ENCODE measurements around the gene ZNF76.

ZNF76 gene

GRCh38 chr6:35264550-35265274 lies 5.2 kb downstream of the ZNF76 start:
- Histone ChIP-seq H3K27ac (ENCODE audit: low read depth, low read length) (no peak overlapping the region), H3K4me2 (ENCODE audit: low read depth, low read length, poor library complexity, severe bottlenecking) (peak overlapping the region; percentile 3), H4K20me1 (ENCODE audit: low read depth, low read length) (no peaks in the 10 kb centered on the region), H3K27me3 (ENCODE audit: low read length) (no peaks in the 10 kb centered on the region), H2AFZ (ENCODE audit: low read depth, low read length, severe bottlenecking) (no peak overlapping the region), H3F3A (ENCODE audit: insufficient read depth) (peaks cover 18% of the 10 kb centered on the region), H3K79me2 (ENCODE audit: insufficient read depth, low read length) (peaks cover 77% of the 10 kb centered on the region), H3K36me3 (ENCODE audit: low read length) (no peaks in the 10 kb centered on the region), H3K4me3 (ENCODE audit: insufficient read depth, low read length, poor library complexity, severe bottlenecking) (no peak overlapping the region), H3K9me3 (ENCODE audit: insufficient read depth, low read length) (no peaks in the 10 kb centered on the region), H3K9ac (ENCODE audit: low read length) (no peak overlapping the region), H3K9me2 (replicated peaks; ENCODE audit: insufficient read depth, low read length) (no peaks in the 10 kb centered on the region)
- no peak for TF ChIP-seq CTCF (IDR thresholded peaks at IDR 0.05; ENCODE audit: insufficient read depth, low read length, poor library complexity, severe bottlenecking)
- TF ChIP-seq EZH2phosphoT487 (conservative IDR thresholded peaks at IDR 0.05; ENCODE audit: low read length) = no peak

- TF ChIP-seq EZH2phosphoT487 (conservative IDR thresholded peaks at IDR 0.05; ENCODE audit: low read length) = no peak
- TF ChIP-seq CTCF (IDR thresholded peaks at IDR 0.05; ENCODE audit: insufficient read depth, low read length, poor library complexity, severe bottlenecking) = no peak
- H3F3A ChIP-seq (ENCODE audit: insufficient read depth) = peaks cover 12% of the 10 kb centered on the region
- no peak overlapping the region for H2AFZ ChIP-seq (ENCODE audit: low read depth, low read length, severe bottlenecking)
- no peaks in the 10 kb centered on the region for H4K20me1 ChIP-seq (ENCODE audit: low read depth, low read length)
- H3K79me2 ChIP-seq (ENCODE audit: insufficient read depth, low read length) = peaks cover 71% of the 10 kb centered on the region
- no peak overlapping the region for H3K4me2 ChIP-seq (ENCODE audit: low read depth, low read length, poor library complexity, severe bottlenecking)
- no peak overlapping the region for H3K9ac ChIP-seq (ENCODE audit: low read length)
- no peaks in the 10 kb centered on the region for H3K36me3 ChIP-seq (ENCODE audit: low read length)
- H3K4me3 ChIP-seq (ENCODE audit: insufficient read depth, low read length, poor library complexity, severe bottlenecking) = no peak overlapping the region
- no peak overlapping the region for H3K27ac ChIP-seq (ENCODE audit: low read depth, low read length)
- H3K9me2 ChIP-seq (replicated peaks; ENCODE audit: insufficient read depth, low read length) = no peaks in the 10 kb centered on the region
- no peaks in the 10 kb centered on the region for H3K27me3 ChIP-seq (ENCODE audit: low read length)
- no peaks in the 10 kb centered on the region for H3K9me3 ChIP-seq (ENCODE audit: insufficient read depth, low read length)
Measured at GRCh38 chr6:35265523-35265922, 6.0 kb downstream of the ZNF76 start.

- H3K9me3 ChIP-seq (ENCODE audit: insufficient read depth, low read length) = no peaks in the 10 kb centered on the region
- H3K79me2 ChIP-seq (ENCODE audit: insufficient read depth, low read length) = peaks cover 74% of the 10 kb centered on the region
- no peak overlapping the region for H3K27ac ChIP-seq (ENCODE audit: low read depth, low read length)
- TF ChIP-seq EZH2phosphoT487 (conservative IDR thresholded peaks at IDR 0.05; ENCODE audit: low read length) (no peak), CTCF (IDR thresholded peaks at IDR 0.05; ENCODE audit: insufficient read depth, low read length, poor library complexity, severe bottlenecking) (no peak)
- no peak overlapping the region for H3K9ac ChIP-seq (ENCODE audit: low read length)
- H3K27me3 ChIP-seq (ENCODE audit: low read length) = no peaks in the 10 kb centered on the region
- H3K36me3 ChIP-seq (ENCODE audit: low read length) = no peaks in the 10 kb centered on the region
- H4K20me1 ChIP-seq (ENCODE audit: low read depth, low read length) = no peaks in the 10 kb centered on the region
- H3K4me3 ChIP-seq (ENCODE audit: insufficient read depth, low read length, poor library complexity, severe bottlenecking) = no peak overlapping the region
- no peaks in the 10 kb centered on the region for H3K9me2 ChIP-seq (replicated peaks; ENCODE audit: insufficient read depth, low read length)
- no peak overlapping the region for H3K4me2 ChIP-seq (ENCODE audit: low read depth, low read length, poor library complexity, severe bottlenecking)
- H2AFZ ChIP-seq (ENCODE audit: low read depth, low read length, severe bottlenecking) = no peak overlapping the region
- no peaks in the 10 kb centered on the region for H3F3A ChIP-seq (ENCODE audit: insufficient read depth)
Measured at GRCh38 chr6:35267446-35267845, 7.9 kb downstream of the ZNF76 start.
